Islet precursor cell (in vitro differentiated cells): ENCODE data around the gene NGB.
"Not testable (repeated sequence)": the region's sequence is repeated elsewhere in the genome, so short reads cannot be mapped to it uniquely, and the experiment has no call there.

Experiments
- DNase-seq: peaks from one replicate; pipeline ENCODE4 v3.0.0-alpha.2; 2018

NGB gene

GRCh38 chr14:77290705-77291104 is 19.7 kb upstream of the NGB start:
- peak; percentile 92 for DNase-seq

- no peak for DNase-seq
Measured at GRCh38 chr14:77286576-77286975, 15.6 kb upstream of the NGB start.

GRCh38 chr14:77284466-77284865 is 13.5 kb upstream of the NGB start:
- DNase-seq: no peak

GRCh38 chr14:77284066-77284465 is 13.1 kb upstream of the NGB start:
- no peak for DNase-seq

GRCh38 chr14:77281852-77282410 is 10.9 kb upstream of the NGB start:
- DNase-seq: no peak

GRCh38 chr14:77280921-77281320 is 9.9 kb upstream of the NGB start:
- not testable (repeated sequence) for DNase-seq

GRCh38 chr14:77279719-77280118 is 8.7 kb upstream of the NGB start:
- peak; percentile 43 for DNase-seq

- peak; percentile 51 for DNase-seq
Measured at GRCh38 chr14:77278461-77279230, 7.6 kb upstream of the NGB start.

- DNase-seq: no peak
Measured at GRCh38 chr14:77276959-77277358, 6.0 kb upstream of the NGB start.

GRCh38 chr14:77276295-77276935 is 5.4 kb upstream of the NGB start:
- no peak for DNase-seq

GRCh38 chr14:77275601-77276017 is 4.6 kb upstream of the NGB start:
- peak; percentile 43 for DNase-seq

- DNase-seq: peak; percentile 41
Measured at GRCh38 chr14:77275041-77275580, 4.1 kb upstream of the NGB start.

- DNase-seq: no peak
Measured at GRCh38 chr14:77273796-77274195, 2.8 kb upstream of the NGB start.

- no peak for DNase-seq
Measured at GRCh38 chr14:77272261-77272660, 1.3 kb upstream of the NGB start.

- no peak for DNase-seq
Measured at GRCh38 chr14:77270361-77271112, 469 bp downstream of the NGB start.

GRCh38 chr14:77268989-77269600 is 1.9 kb downstream of the NGB start:
- DNase-seq: no peak

GRCh38 chr14:77267937-77268699 is 2.9 kb downstream of the NGB start:
- DNase-seq: no peak

- DNase-seq: no peak
Measured at GRCh38 chr14:77266336-77266735, 4.7 kb downstream of the NGB start.

GRCh38 chr14:77265561-77266335 is 5.3 kb downstream of the NGB start:
- DNase-seq: no peak

- DNase-seq: no peak
Measured at GRCh38 chr14:77265187-77265515, 5.9 kb downstream of the NGB start.

GRCh38 chr14:77264466-77265186 is 6.4 kb downstream of the NGB start:
- no peak for DNase-seq
